ENCODE measurements around the gene PDE4B.

DNA sequence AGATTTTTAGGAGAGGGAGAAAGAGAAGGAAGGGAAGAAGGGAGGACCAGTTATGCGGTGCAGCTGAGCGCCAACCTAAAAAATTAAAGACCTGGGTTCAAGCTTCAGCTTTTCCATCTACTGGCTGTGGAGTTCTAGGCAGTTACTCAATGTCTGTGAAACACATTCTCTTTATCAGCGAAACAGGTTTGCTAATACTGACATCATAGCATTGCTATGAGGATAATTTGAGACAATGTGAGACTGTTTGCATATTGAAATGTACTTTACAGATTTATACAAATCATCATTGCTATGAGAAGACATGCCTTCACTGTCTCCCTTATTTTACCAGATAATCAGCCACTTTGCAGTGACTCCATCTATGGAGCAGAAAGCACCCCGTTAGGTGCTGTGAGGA, 518.4 kb downstream of the PDE4B start:
- TF ChIP-seq, protein P1, sequence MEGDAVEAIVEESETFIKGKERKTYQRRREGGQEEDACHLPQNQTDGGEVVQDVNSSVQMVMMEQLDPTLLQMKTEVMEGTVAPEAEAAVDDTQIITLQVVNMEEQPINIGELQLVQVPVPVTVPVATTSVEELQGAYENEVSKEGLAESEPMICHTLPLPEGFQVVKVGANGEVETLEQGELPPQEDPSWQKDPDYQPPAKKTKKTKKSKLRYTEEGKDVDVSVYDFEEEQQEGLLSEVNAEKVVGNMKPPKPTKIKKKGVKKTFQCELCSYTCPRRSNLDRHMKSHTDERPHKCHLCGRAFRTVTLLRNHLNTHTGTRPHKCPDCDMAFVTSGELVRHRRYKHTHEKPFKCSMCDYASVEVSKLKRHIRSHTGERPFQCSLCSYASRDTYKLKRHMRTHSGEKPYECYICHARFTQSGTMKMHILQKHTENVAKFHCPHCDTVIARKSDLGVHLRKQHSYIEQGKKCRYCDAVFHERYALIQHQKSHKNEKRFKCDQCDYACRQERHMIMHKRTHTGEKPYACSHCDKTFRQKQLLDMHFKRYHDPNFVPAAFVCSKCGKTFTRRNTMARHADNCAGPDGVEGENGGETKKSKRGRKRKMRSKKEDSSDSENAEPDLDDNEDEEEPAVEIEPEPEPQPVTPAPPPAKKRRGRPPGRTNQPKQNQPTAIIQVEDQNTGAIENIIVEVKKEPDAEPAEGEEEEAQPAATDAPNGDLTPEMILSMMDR (optimal IDR thresholded peaks at IDR 0.05 in 1 of 3, IDR thresholded peaks at IDR 0.05 in 1 of 3, conservative IDR thresholded peaks at IDR 0.05 in 1 of 3; ENCODE audit: extremely low read depth in 1 of 3, insufficient read depth in 2 of 3, low read length in 3 of 3) = no peak
- TF ChIP-seq EZH2 (IDR thresholded peaks at IDR 0.05; ENCODE audit: low read length) = no peak

All from keratinocyte (primary cell).